Neural progenitor cell (in vitro differentiated cells): Measurements from ENCODE around the gene ABHD3. TPM values are rescaled to one million over a fixed set of nuclear protein-coding genes. Genes with fewer than 3 reads are reported as not detected.

ENCODE experiments used
- DNase-seq: peaks from one replicate; pipeline ENCODE4 v3.0.0-alpha.2; 2016; ENCODE audit warnings: low spot score
- H2AFZ ChIP-seq: fragments of 200-600 bp; sonication (generic); replicated peaks from 2 replicates; pipeline ENCODE4 v1.6.1; 2016; ENCODE audit warnings: antibody characterized with exemption
- H3F3A ChIP-seq: fragments of 200-600 bp; sonication (generic); 2 replicates; pipeline ENCODE4 v1.6.1; 2016; ENCODE audit warnings: antibody characterized with exemption, low read depth
- H3K27ac ChIP-seq: fragments of 200-600 bp; sonication (generic); 2 replicates; pipeline ENCODE4 v1.5.1; 2016; ENCODE audit warnings: mild to moderate bottlenecking
- H3K27me3 ChIP-seq: fragments of 200-600 bp; sonication (generic); 2 replicates; pipeline ENCODE4 v1.6.1; 2016; ENCODE audit warnings: mild to moderate bottlenecking, moderate library complexity
- H3K36me3 ChIP-seq: fragments of 200-600 bp; sonication (generic); 2 replicates; pipeline ENCODE4 v1.5.1; 2016
- H3K4me1 ChIP-seq: fragments of 200-600 bp; sonication (generic); 2 replicates; pipeline ENCODE4 v1.6.1; 2016; ENCODE audit warnings: mixed run types
- H3K4me2 ChIP-seq: fragments of 200-600 bp; sonication (generic); 2 replicates; pipeline ENCODE4 v1.6.1; 2016
- H3K4me3 ChIP-seq: fragments of 200-600 bp; sonication (generic); 2 replicates; pipeline ENCODE4 v1.5.1; 2016
- H3K79me2 ChIP-seq: fragments of 200-600 bp; sonication (generic); 2 replicates; pipeline ENCODE4 v1.6.1; 2016; ENCODE audit warnings: low read depth
- H3K9ac ChIP-seq: fragments of 200-600 bp; sonication (generic); 2 replicates; pipeline ENCODE4 v1.6.1; 2016
- H3K9me3 ChIP-seq: fragments of 200-600 bp; sonication (generic); 2 replicates; pipeline ENCODE4 v1.5.1; 2016; ENCODE audit warnings: low read depth
- H4K20me1 ChIP-seq: fragments of 200-600 bp; sonication (generic); 2 replicates; pipeline ENCODE4 v1.6.1; 2016; ENCODE audit warnings: low read depth
- H3K27ac Mint-ChIP-seq: 3 replicates; pipeline ENCODE4 v1.8.0; 2021; ENCODE audit warnings: mixed read lengths
- H3K27me3 Mint-ChIP-seq: 2 replicates; pipeline ENCODE4 v1.8.0; 2022; ENCODE audit warnings: low read depth, mild to moderate bottlenecking, inconsistent platforms, moderate library complexity, mixed read lengths; ENCODE audit not compliant: insufficient read depth
- H3K36me3 Mint-ChIP-seq: 3 replicates; pipeline ENCODE4 v1.8.0; 2021; ENCODE audit warnings: mixed read lengths
- H3K4me1 Mint-ChIP-seq: 3 replicates; pipeline ENCODE4 v1.8.0; 2021; ENCODE audit warnings: mixed read lengths
- H3K4me3 Mint-ChIP-seq: 3 replicates; pipeline ENCODE4 v1.8.0; 2021; ENCODE audit warnings: mild to moderate bottlenecking, moderate library complexity, mixed read lengths
- H3K9me3 Mint-ChIP-seq: 3 replicates; pipeline ENCODE4 v1.8.0; 2020; ENCODE audit warnings: mixed read lengths
- EZH2 ChIP-seq: fragments of 200-600 bp; sonication (generic); IDR thresholded peaks from 2 replicates; pipeline ENCODE4 v1.6.1; 2017; ENCODE audit warnings: antibody characterized with exemption, mild to moderate bottlenecking, moderate library complexity
- EZH2phosphoT487 ChIP-seq: fragments of 200-600 bp; sonication (generic); IDR thresholded peaks from 2 replicates; pipeline ENCODE4 v1.6.1; 2017; ENCODE audit warnings: antibody characterized with exemption
- total RNA-seq: library from RNA; depleted of rRNA; stranded (reverse); fragments of >200 nt; gene quantifications from 2 replicates; pipeline ENCODE4 v1.2.3, GENCODE V29; 2015; ENCODE audit warnings: low replicate concordance
- TF ChIP-seq, protein P1 (sequence below): fragments of 200-600 bp; sonication (generic); IDR thresholded peaks from 2 replicates; pipeline ENCODE4 v1.5.1; 2017; ENCODE audit warnings: antibody characterized with exemption, mild to moderate bottlenecking

ABHD3 gene
- total RNA-seq, 1 donor from 2014 or later, result 21.0 TPM

DNA sequence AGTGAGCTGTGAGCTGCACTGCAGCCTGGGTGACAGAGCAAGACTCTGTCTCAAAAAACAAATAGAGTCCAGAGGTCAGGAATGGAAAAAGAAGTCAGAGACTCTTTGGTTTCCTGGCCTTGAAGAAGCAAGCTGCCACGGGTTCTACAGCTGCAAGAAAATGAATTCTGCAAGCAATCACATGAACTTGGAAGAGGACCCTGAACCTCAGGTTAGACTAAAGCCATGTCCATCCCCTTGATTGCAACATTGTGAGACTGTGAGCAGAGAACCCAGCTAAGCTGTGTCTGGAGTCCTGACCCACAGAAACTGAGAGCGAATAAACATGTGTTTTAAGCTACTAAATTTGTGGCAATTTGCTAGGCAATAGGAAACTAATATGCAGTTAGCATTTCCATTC, 23.1 kb upstream of the ABHD3 start:
- Histone ChIP-seq H3K4me3 (no peak overlapping the region), H3K9ac (no peak overlapping the region), H2AFZ (no peak overlapping the region), H3K36me3 (no peaks in the 10 kb centered on the region), H3F3A (no peaks in the 10 kb centered on the region), H3K4me1 (no peaks in the 10 kb centered on the region), H3K9me3 (no peaks in the 10 kb centered on the region), H3K79me2 (no peaks in the 10 kb centered on the region), H4K20me1 (no peaks in the 10 kb centered on the region), H3K4me2 (no peak overlapping the region), H3K27me3 (no peaks in the 10 kb centered on the region), H3K27ac (no peak overlapping the region)
- H3K36me3 Mint-ChIP-seq, result no peaks in the 10 kb centered on the region
- no peaks in the 10 kb centered on the region for H3K27me3 Mint-ChIP-seq
- TF ChIP-seq EZH2 (no peak), EZH2phosphoT487 (no peak)
- TF ChIP-seq, protein P1, sequence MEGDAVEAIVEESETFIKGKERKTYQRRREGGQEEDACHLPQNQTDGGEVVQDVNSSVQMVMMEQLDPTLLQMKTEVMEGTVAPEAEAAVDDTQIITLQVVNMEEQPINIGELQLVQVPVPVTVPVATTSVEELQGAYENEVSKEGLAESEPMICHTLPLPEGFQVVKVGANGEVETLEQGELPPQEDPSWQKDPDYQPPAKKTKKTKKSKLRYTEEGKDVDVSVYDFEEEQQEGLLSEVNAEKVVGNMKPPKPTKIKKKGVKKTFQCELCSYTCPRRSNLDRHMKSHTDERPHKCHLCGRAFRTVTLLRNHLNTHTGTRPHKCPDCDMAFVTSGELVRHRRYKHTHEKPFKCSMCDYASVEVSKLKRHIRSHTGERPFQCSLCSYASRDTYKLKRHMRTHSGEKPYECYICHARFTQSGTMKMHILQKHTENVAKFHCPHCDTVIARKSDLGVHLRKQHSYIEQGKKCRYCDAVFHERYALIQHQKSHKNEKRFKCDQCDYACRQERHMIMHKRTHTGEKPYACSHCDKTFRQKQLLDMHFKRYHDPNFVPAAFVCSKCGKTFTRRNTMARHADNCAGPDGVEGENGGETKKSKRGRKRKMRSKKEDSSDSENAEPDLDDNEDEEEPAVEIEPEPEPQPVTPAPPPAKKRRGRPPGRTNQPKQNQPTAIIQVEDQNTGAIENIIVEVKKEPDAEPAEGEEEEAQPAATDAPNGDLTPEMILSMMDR, result no peak
- no peaks in the 10 kb centered on the region for H3K9me3 Mint-ChIP-seq
- no peak overlapping the region for H3K27ac Mint-ChIP-seq
- no peak for DNase-seq
- no peaks in the 10 kb centered on the region for H3K4me1 Mint-ChIP-seq
- no peak overlapping the region for H3K4me3 Mint-ChIP-seq

DNA sequence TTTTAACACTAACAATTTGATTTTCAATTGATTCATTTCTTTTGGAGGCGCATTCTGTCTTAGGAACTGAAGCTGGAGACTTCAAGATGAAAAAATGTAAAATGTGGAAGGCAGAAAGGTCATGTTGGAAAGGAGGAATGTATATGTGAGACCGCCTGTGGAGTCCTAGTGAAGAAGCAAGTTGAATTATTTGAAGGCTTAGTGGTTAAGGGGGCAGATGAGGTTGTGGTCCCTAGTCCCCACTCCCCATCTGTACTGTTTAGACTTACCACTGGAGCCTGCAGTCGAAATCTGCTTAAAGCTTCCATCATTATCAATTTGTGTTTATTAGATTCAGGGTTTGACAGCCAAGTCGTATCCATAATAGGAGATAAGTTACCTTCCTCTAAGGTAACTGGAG, 20.6 kb upstream of the ABHD3 start:
- no peak overlapping the region for H2AFZ ChIP-seq
- peaks cover 2% of the 10 kb centered on the region for H3K27me3 Mint-ChIP-seq
- no peak overlapping the region for H3K4me2 ChIP-seq
- no peaks in the 10 kb centered on the region for H3K4me1 ChIP-seq
- H3K36me3 ChIP-seq, result no peaks in the 10 kb centered on the region
- no peaks in the 10 kb centered on the region for H3K4me1 Mint-ChIP-seq
- no peak overlapping the region for H3K4me3 ChIP-seq
- no peak overlapping the region for H3K27ac Mint-ChIP-seq
- no peaks in the 10 kb centered on the region for H3K27me3 ChIP-seq
- H3F3A ChIP-seq, result no peaks in the 10 kb centered on the region
- no peaks in the 10 kb centered on the region for H3K79me2 ChIP-seq
- no peak overlapping the region for H3K4me3 Mint-ChIP-seq
- no peak for DNase-seq
- no peaks in the 10 kb centered on the region for H4K20me1 ChIP-seq
- no peak overlapping the region for H3K27ac ChIP-seq
- H3K9ac ChIP-seq, result no peak overlapping the region
- H3K36me3 Mint-ChIP-seq, result no peaks in the 10 kb centered on the region
- TF ChIP-seq EZH2phosphoT487 (no peak), EZH2 (no peak)
- TF ChIP-seq, protein P1, result no peak
- no peaks in the 10 kb centered on the region for H3K9me3 Mint-ChIP-seq
- H3K9me3 ChIP-seq, result no peaks in the 10 kb centered on the region

DNA sequence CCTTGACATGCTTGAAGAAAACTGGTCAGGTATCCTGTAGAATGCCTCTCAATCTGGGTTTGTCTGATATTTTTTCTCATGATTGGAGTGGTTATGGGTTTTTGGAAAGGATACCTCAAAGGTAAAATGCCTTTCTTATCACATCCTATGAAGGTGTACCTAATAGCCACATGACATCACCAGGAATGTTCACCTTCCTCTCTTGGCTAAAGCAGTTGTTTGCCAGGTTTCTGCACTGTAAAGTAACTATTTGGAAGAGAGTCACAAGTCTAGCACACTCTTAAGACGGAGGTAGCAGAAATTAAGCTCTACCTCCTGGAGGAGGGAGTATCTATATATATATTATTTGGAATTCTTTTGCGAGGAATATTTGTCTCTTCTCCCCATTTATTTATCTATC, 18.1 kb upstream of the ABHD3 start:
- Mint-ChIP-seq H3K36me3 (no peaks in the 10 kb centered on the region), H3K27me3 (peaks cover 2% of the 10 kb centered on the region), H3K9me3 (no peaks in the 10 kb centered on the region), H3K4me1 (no peaks in the 10 kb centered on the region), H3K4me3 (no peak overlapping the region), H3K27ac (no peak overlapping the region)
- Histone ChIP-seq H4K20me1 (no peaks in the 10 kb centered on the region), H3K79me2 (no peaks in the 10 kb centered on the region), H3K4me3 (no peak overlapping the region), H3K9me3 (no peaks in the 10 kb centered on the region), H3K4me2 (no peak overlapping the region), H3F3A (no peaks in the 10 kb centered on the region), H3K4me1 (no peaks in the 10 kb centered on the region), H2AFZ (no peak overlapping the region), H3K27ac (no peak overlapping the region), H3K9ac (no peak overlapping the region), H3K36me3 (no peaks in the 10 kb centered on the region), H3K27me3 (no peaks in the 10 kb centered on the region)
- no peak for TF ChIP-seq EZH2phosphoT487
- TF ChIP-seq, protein P1, result no peak
- no peak for TF ChIP-seq EZH2
- DNase-seq, result no peak
